Amniotic epithelial cell (primary cell): ENCODE results near the gene CAGE1.
"Not testable (repeated sequence)": the region's sequence is repeated elsewhere in the genome, so short reads cannot be mapped to it uniquely, and the experiment has no call there.

Experiments
- DNase-seq: peaks from one replicate; pipeline ENCODE4 v3.0.0-alpha.2; 2010; ENCODE audit warnings: low read depth

Gene CAGE1

DNA sequence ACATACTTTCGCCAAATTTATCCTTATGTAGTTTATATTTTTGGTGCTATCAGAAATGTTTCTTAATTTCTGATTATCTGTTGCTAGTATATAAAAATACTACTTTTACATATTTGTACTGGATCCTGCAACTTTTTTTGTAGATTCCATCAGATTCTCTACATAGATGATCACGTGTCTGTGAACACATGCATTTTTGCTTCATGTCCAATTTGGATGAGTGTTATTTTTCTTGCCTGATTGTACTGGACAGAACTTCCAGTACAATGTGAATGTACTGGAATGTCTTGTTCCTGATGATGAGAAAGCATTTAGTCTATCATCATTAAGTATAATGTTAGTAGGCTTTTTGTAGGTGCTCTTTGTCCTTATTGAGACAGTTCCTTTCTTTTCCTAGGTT lies 51.5 kb downstream of the CAGE1 start:
- DNase-seq = no peak

- no peak for DNase-seq
These were observed 54.0 kb downstream of the CAGE1 start for GRCh38 chr6:7335519-7335918.

- no peak for DNase-seq
These were observed 54.9 kb downstream of the CAGE1 start for GRCh38 chr6:7334685-7335084.

GRCh38 chr6:7332090-7332745 lies 57.3 kb downstream of the CAGE1 start:
- peak; percentile 21 for DNase-seq

- no peak for DNase-seq
These were observed 58.1 kb downstream of the CAGE1 start for GRCh38 chr6:7331452-7331851.

DNA sequence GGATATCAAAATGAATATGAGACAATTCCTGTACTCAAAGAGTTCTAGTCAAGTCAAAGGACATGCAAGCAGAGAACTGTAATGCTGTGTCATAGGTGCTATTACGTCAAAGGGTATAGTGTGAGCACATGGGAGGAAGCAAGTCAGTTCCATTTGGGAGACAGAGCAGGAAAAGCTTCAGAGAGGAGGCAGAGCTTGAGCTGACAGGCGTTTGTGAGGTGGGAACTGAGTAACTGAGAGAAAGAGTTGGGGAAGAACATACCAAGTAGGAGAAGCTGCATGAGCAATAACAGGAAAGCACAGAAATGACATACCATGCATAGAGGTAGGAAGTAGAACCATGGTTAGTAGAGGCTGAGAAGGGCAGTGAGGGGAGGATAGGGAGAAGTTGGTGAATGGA lies 61.3 kb downstream of the CAGE1 start:
- DNase-seq = no peak

DNA sequence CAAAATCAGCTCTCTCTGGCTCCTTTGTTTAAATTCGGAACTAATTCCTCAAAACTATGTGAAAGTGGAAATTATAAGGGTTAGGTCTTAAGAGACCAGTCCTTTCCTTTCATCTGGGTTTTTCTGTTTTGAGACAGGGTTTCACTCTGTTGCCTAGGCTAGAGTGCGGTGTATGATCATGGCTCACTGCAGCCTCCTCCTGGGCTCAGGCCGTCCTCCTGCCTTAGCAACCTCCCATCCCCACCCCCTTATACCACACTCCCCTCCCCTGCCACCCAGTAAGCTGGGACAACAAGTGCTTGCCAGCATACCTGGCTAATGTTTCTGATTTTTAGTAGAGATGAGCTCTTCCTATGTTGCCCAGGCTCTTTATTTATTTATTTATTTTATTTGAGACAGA lies 63.8 kb downstream of the CAGE1 start:
- DNase-seq = no peak

DNA sequence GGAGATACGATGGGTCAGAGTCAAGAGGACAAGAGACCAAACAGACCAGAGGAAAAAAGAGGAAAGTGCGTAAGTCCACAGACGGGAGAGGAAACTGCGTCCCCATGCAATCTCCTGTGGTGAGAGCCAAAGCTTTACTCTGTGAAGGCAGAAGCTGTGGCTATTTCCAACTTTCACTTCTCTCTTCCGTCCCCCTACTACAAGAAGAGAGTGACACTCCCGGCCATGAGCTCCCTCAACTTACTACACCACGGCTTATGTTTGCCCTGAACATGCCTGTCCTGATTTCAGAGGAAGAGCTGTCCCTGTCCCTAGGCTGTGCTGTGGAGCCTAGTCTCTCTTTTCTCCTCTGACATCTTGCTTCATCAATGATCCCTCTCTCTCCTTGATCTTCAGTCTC lies 65.0 kb downstream of the CAGE1 start:
- no peak for DNase-seq

GRCh38 chr6:7323074-7323473 lies 66.5 kb downstream of the CAGE1 start:
- no peak for DNase-seq

DNA sequence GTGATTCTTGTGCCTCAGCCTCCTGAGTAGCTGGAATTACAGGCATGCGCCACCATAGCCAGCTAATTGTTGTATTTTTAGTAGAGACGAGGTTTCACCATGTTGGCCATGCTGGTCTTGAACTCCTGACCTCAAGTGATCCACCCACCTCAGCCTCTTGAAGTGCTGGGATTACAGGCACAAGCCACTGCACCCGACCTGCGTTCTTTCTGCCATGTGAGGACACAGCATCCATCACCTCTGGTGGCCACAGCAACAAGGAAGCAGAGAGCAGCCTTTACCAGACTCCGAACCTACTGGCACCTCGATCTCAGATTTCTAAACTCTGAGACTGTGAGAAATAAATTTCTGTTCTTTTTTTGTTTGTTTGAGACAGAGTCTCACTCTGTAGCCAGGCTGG lies 67.7 kb downstream of the CAGE1 start:
- DNase-seq = not testable (repeated sequence)

GRCh38 chr6:7319406-7319805 lies 70.1 kb downstream of the CAGE1 start:
- DNase-seq = not testable (repeated sequence)

DNA sequence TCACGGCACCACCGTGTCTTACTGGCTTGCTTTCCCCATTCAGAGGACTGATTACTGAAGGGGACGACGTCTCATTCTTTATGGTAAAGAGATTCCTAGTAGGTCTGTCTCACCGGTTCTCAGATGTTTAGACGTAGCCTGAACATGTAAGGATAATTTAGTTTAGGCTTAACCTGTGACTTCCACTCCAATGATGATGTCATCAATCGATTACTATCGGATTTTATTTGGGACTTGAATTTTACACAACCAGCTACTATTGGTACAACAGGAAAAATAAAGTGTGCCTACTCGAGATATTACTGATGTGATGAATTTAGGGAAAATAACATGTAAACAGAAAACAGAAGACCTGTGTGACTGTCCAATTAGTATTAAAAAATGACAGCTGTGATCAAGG lies 72.0 kb downstream of the CAGE1 start:
- DNase-seq = no peak

GRCh38 chr6:7316658-7317533 lies 72.6 kb downstream of the CAGE1 start:
- DNase-seq = no peak

DNA sequence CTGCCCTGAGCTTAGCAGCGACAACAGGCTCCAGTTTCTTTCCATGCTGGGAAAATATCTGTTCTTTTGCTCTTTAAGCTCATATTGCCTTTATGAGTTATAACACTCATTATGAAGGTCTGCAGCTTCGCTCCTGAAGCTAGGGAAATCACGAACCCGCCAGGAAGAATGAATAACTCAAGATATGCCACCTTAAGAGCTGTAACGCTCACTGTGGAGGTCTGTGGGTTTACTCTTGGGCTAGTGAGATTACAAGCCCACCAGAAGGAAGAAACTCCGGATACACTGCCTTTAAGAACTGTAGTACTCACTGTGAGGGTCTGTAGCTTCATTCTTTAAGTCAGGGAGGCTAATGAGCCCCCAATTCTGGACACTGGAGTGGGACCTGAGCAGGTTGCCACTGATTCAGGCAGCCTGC lies 73.6 kb downstream of the CAGE1 start:
- DNase-seq = no peak

DNA sequence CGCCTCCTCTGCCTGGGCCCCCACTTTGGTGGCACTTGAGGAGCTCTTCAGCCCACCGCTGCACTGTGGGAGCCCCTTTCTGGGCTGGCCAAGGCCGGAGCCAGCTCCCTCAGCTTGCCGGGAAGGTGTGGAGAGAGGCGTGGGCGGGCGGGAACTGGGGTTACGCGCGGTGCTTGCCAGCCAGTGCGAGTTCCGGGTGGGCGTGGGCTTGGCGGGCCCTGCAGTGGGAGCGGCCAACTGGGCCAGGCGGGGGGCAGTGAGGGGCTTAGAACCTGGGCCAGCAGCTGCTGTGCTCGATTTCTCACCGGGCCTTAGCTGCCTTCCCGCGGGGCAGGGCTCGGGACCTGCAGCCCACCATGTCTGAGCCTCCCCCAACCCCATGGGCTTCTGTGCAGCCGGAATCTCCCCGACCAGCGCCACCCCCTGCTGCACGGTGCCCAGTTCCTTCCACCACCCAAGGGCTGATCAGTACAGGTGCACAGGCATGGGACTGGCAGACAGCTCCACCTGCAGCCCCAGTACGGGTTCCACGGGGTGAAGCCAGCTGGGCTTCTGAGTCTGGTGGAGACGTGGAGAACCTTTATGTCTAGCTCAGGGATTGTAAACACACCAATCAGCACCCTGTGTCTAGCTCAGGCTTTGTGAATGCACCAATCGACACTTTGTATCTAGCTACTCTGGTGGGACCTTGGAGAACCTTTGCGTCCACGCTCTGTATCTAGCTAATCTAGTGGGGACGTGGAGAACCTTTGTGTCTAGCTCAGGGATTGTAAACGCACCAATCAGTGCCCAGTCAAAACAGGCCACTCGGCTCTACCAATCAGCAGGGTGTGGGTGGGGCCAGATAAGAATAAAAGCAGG lies 74.2 kb downstream of the CAGE1 start:
- DNase-seq = not testable (repeated sequence)

DNA sequence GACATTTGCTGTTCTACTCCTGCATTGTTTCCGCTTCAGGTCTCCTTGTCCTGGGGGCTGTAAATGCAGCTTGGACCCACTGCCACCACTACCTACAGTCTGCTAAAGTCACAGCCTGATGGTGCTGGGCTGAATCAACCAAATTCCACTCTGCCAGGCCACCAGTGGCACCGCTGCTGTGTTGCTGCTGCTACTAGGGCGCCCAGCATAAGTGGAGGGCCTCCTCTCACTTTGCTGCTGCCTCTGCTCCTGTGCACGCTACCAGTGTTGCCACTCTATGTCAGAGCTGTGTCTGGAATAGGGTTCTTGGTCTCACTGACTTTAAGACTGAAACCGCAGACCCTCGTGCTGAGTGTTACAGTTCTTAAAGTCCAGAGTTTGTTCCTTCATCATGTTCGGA lies 75.1 kb downstream of the CAGE1 start:
- no peak for DNase-seq

DNA sequence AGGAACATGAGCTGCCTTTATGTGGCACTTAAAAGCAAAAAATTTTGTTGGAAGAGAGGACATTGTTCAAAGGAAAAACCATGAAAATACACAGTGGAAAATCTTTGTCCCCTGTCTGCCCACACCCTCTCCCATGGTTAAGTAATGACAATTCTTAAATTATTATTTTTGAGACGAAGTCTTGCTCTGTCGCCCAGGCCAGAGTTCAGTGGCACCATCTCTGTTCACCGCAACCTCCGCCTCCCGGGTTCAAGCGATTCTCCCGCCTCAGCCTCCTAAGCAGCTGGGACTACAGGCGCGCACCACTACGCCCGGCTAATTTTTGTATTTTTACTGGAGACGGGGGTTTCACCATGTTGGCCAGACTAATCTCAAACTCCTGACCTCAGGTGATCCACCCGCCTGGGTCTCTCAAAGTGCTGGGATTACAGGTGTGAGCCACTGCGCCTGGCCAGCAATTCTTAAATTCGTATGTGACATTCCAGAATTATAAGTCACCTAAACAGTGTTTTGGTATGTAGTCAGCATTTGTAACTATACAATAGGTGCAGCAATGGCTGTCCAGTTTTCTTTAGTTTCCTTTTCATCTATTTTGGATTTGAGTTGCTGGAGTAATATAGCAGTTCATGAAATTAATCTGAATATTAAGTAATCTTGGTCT lies 75.9 kb downstream of the CAGE1 start:
- DNase-seq = no peak

- peak; percentile 94 for DNase-seq
These were observed 76.7 kb downstream of the CAGE1 start, which contains the start of gene SSR1 for GRCh38 chr6:7312616-7313504. TSS of gene SSR1 (minus strand) at chr6:7313199. CDS start at chr6:7313120, 79 bp downstream.

- peak; percentile 38 for DNase-seq
These were observed 77.5 kb downstream of the CAGE1 start for GRCh38 chr6:7311917-7312615.

DNA sequence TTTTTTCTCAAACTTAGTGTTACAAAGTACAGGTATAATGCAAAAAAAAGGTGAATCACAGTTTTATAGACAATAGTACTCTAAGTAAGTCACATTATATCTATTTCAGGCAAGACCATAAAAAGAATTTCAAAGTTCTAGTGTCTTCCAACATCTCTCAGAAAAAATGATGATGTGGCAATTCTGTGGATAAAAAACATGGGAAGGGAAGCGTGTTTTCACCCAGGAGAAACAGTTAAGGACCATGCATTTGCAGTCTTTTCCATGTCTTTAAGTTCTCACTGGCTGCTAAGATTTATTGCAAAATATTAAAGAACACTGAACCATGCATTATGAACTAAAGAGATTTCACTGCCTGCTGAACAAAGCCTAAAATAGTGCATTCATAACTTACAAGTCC lies 78.4 kb downstream of the CAGE1 start:
- peak; percentile 50 for DNase-seq
